ENCODE results near the gene LRRC34. TPM values are rescaled to one million over a fixed set of nuclear protein-coding genes. Genes with fewer than 3 reads are reported as not detected.

Gene LRRC34
- total and polyA plus RNA-seq, 4 donors = 0.22 to 2.8 (median 0.85) TPM

- Histone ChIP-seq H3K4me1 (ENCODE audit: control insufficient read depth in 4 of 4, insufficient read depth in 4 of 4, low read length in 3 of 4) (no peaks in the 10 kb centered on the region), H3K27ac (ENCODE audit: low read depth in 1 of 2, low read length in 2 of 2) (no peak overlapping the region), H3K9me3 (ENCODE audit: control insufficient read depth in 4 of 4, low read length in 3 of 4) (no peaks in the 10 kb centered on the region), H3K9ac (ENCODE audit: low read depth in 1 of 2, low read length in 2 of 2) (no peak overlapping the region), H3K4me3 (ENCODE audit: low read depth in 1 of 3, low read length in 3 of 3) (no peak overlapping the region), H3K36me3 (ENCODE audit: control insufficient read depth in 4 of 4, insufficient read depth in 3 of 4, low read depth in 1 of 4, low read length in 3 of 4) (no peaks in the 10 kb centered on the region), H3K27me3 (ENCODE audit: control insufficient read depth in 4 of 4, insufficient read depth in 4 of 4, low read length in 3 of 4) (no peaks in the 10 kb centered on the region)
- no peak for DNase-seq (ENCODE audit: low spot score)
- TF ChIP-seq GABPA (IDR thresholded peaks at IDR 0.05 in 1 of 2, conservative IDR thresholded peaks at IDR 0.05 in 1 of 2) = no peak
- TF ChIP-seq, protein P1, sequence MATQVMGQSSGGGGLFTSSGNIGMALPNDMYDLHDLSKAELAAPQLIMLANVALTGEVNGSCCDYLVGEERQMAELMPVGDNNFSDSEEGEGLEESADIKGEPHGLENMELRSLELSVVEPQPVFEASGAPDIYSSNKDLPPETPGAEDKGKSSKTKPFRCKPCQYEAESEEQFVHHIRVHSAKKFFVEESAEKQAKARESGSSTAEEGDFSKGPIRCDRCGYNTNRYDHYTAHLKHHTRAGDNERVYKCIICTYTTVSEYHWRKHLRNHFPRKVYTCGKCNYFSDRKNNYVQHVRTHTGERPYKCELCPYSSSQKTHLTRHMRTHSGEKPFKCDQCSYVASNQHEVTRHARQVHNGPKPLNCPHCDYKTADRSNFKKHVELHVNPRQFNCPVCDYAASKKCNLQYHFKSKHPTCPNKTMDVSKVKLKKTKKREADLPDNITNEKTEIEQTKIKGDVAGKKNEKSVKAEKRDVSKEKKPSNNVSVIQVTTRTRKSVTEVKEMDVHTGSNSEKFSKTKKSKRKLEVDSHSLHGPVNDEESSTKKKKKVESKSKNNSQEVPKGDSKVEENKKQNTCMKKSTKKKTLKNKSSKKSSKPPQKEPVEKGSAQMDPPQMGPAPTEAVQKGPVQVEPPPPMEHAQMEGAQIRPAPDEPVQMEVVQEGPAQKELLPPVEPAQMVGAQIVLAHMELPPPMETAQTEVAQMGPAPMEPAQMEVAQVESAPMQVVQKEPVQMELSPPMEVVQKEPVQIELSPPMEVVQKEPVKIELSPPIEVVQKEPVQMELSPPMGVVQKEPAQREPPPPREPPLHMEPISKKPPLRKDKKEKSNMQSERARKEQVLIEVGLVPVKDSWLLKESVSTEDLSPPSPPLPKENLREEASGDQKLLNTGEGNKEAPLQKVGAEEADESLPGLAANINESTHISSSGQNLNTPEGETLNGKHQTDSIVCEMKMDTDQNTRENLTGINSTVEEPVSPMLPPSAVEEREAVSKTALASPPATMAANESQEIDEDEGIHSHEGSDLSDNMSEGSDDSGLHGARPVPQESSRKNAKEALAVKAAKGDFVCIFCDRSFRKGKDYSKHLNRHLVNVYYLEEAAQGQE (IDR thresholded peaks at IDR 0.05) = no peak
- no peak for TF ChIP-seq CTCF (IDR thresholded peaks at IDR 0.05; ENCODE audit: low read depth, low read length, missing input control)
- TF ChIP-seq YY1 (IDR thresholded peaks at IDR 0.05) = no peak
- TF ChIP-seq SP1 (IDR thresholded peaks at IDR 0.05) = no peak
- TF ChIP-seq EGR1 (IDR thresholded peaks at IDR 0.05; ENCODE audit: low read depth in 2 of 2) = no peak
- TF ChIP-seq NR2F2 (IDR thresholded peaks at IDR 0.05) = no peak
- no peak for TF ChIP-seq FOXA1 (IDR thresholded peaks at IDR 0.05)
These were observed 37.9 kb upstream of the LRRC34 start for GRCh38 chr3:169850618-169851017.

- no peak overlapping the region for H3K9ac ChIP-seq (ENCODE audit: low read depth in 1 of 2, low read length in 2 of 2)
- WGBS = 97% methylated on average over 3 of the region's 3 CpGs
- no peak for TF ChIP-seq CTCF (IDR thresholded peaks at IDR 0.05; ENCODE audit: low read depth, low read length, missing input control)
- no peak for TF ChIP-seq FOXA1 (IDR thresholded peaks at IDR 0.05)
- no peak for TF ChIP-seq HNF4G (IDR thresholded peaks at IDR 0.05)
- no peak for TF ChIP-seq TAF1 (conservative IDR thresholded peaks at IDR 0.05)
- TF ChIP-seq MAX (IDR thresholded peaks at IDR 0.05) = no peak
- TF ChIP-seq, protein P1 (IDR thresholded peaks at IDR 0.05) = no peak
- TF ChIP-seq EGR1 (IDR thresholded peaks at IDR 0.05; ENCODE audit: low read depth in 2 of 2) = no peak
- TF ChIP-seq YY1 (IDR thresholded peaks at IDR 0.05) = no peak
- no peak for TF ChIP-seq HNF4A (conservative IDR thresholded peaks at IDR 0.05)
- no peaks in the 10 kb centered on the region for H3K4me1 ChIP-seq (ENCODE audit: control insufficient read depth in 4 of 4, insufficient read depth in 4 of 4, low read length in 3 of 4)
- no peak overlapping the region for H3K27ac ChIP-seq (ENCODE audit: low read depth in 1 of 2, low read length in 2 of 2)
- H3K27me3 ChIP-seq (ENCODE audit: control insufficient read depth in 4 of 4, insufficient read depth in 4 of 4, low read length in 3 of 4) = no peaks in the 10 kb centered on the region
- no peaks in the 10 kb centered on the region for H3K9me3 ChIP-seq (ENCODE audit: control insufficient read depth in 4 of 4, low read length in 3 of 4)
- DNase-seq (ENCODE audit: low spot score) = no peak
- H3K4me3 ChIP-seq (ENCODE audit: low read depth in 1 of 3, low read length in 3 of 3) = no peak overlapping the region
- no peaks in the 10 kb centered on the region for H3K36me3 ChIP-seq (ENCODE audit: control insufficient read depth in 4 of 4, insufficient read depth in 3 of 4, low read depth in 1 of 4, low read length in 3 of 4)
These were observed 36.0 kb upstream of the LRRC34 start for GRCh38 chr3:169848741-169849140.

Data from liver (tissue), 9 donors.